HEK293 (cell line): ENCODE measurements around the gene JMJD7.
A peak's percentile ranks its signal among the peaks of the same experiment; 100 is the strongest.

Source experiments
- CTCF ChIA-PET: fragments of 350-600 bp; formaldehyde crosslinking; extraction: SDS; loops from one replicate; lab custom pipeline; 2021; ENCODE audit warnings: antibody characterized with exemption; lab: Yijun Ruan, JAX
- POLR2A ChIA-PET: fragments of 300-600 bp; formaldehyde crosslinking; extraction: SDS; loops from one replicate; lab custom pipeline; 2020; ENCODE audit warnings: antibody characterized with exemption, inconsistent platforms; lab: Yijun Ruan, JAX
- H3K27ac ChIP-seq: fragments of 200-500 bp; sonication (Bioruptor generic); 2 replicates; pipeline ENCODE4 v1.5.1; 2014; ENCODE audit warnings: low read depth, low read length, control low read depth, inconsistent platforms; ENCODE audit errors: extremely low read depth
- H3K36me3 ChIP-seq, 2 experiments: fragments of 200-500 bp in 1 of 2; sonication (Bioruptor generic) in 1 of 2; 1 replicate in 1 of 2; 2 replicates in 1 of 2; pipeline ENCODE4 v1.5.1; 2014 to 2017; ENCODE audit warnings: inconsistent platforms in 2 of 2, low read length in 2 of 2; ENCODE audit not compliant: control insufficient read depth in 2 of 2, insufficient read depth in 1 of 2
- H3K4me1 ChIP-seq: fragments of 200-500 bp; sonication (Bioruptor generic); 2 replicates; pipeline ENCODE4 v1.5.1; 2014; ENCODE audit warnings: mild to moderate bottlenecking, low read length, inconsistent platforms; ENCODE audit not compliant: control insufficient read depth, insufficient read depth
- H3K4me3 ChIP-seq: 2 replicates; pipeline ENCODE4 v1.5.1; 2011; ENCODE audit warnings: low read depth, mild to moderate bottlenecking, control low read depth, low read length, moderate library complexity
- H3K9me3 ChIP-seq: fragments of 200-500 bp; sonication (Bioruptor generic); 2 replicates; pipeline ENCODE4 v1.5.1; 2014; ENCODE audit warnings: low read depth, low read length, inconsistent platforms; ENCODE audit not compliant: control insufficient read depth, insufficient read depth
- EGR2 ChIP-seq: fragments of 450-650 bp; formaldehyde crosslinking; IDR thresholded peaks from 2 replicates; pipeline ENCODE4 v1.5.1; 2016; ENCODE audit warnings: low read depth, missing biosample characterization, missing genetic modification characterization
- HIC1 ChIP-seq: fragments of 450-650 bp; formaldehyde crosslinking; IDR thresholded peaks from 2 replicates; pipeline ENCODE4 v1.5.1; 2016; ENCODE audit warnings: missing biosample characterization, missing genetic modification characterization
- TCF7L2 ChIP-seq: IDR thresholded peaks from 2 replicates; pipeline ENCODE4 v1.6.1; 2011; ENCODE audit warnings: low read depth, mild to moderate bottlenecking, inconsistent platforms, low read length, moderate library complexity, borderline replicate concordance
- WT1 ChIP-seq: fragments of 450-650 bp; formaldehyde crosslinking; IDR thresholded peaks from 2 replicates; pipeline ENCODE4 v1.5.1; 2016; ENCODE audit warnings: missing biosample characterization, missing genetic modification characterization
- ZBTB10 ChIP-seq: fragments of 450-650 bp; formaldehyde crosslinking; IDR thresholded peaks from 2 replicates; pipeline ENCODE4 v1.5.1; 2016; ENCODE audit warnings: missing biosample characterization, missing genetic modification characterization
- ZBTB44 ChIP-seq: fragments of 450-650 bp; IDR thresholded peaks from 2 replicates; pipeline ENCODE4 v1.5.1; 2018; ENCODE audit warnings: missing biosample characterization, mild to moderate bottlenecking, missing genetic modification characterization
- ZEB2 ChIP-seq: fragments of 450-650 bp; formaldehyde crosslinking; IDR thresholded peaks from 2 replicates; pipeline ENCODE4 v1.5.1; 2016; ENCODE audit warnings: missing biosample characterization, missing genetic modification characterization
- ZFHX2 ChIP-seq: fragments of 450-650 bp; formaldehyde crosslinking; conservative IDR thresholded peaks from 2 replicates; pipeline ENCODE4 v1.5.1; 2016; ENCODE audit warnings: missing biosample characterization, missing genetic modification characterization
- ZIC2 ChIP-seq: fragments of 450-650 bp; formaldehyde crosslinking; IDR thresholded peaks from 2 replicates; pipeline ENCODE4 v1.5.1; 2016; ENCODE audit warnings: missing biosample characterization, missing genetic modification characterization
- ZNF10 ChIP-seq: fragments of 450-650 bp; formaldehyde crosslinking; IDR thresholded peaks from 2 replicates; pipeline ENCODE4 v1.5.1; 2017; ENCODE audit warnings: missing biosample characterization, missing genetic modification characterization
- ZNF112 ChIP-seq: fragments of 450-650 bp; formaldehyde crosslinking; IDR thresholded peaks from 2 replicates; pipeline ENCODE4 v1.5.0; 2017; ENCODE audit warnings: missing biosample characterization, missing genetic modification characterization
- ZNF133 ChIP-seq: fragments of 450-650 bp; formaldehyde crosslinking; IDR thresholded peaks from 2 replicates; pipeline ENCODE4 v1.5.1; 2016; ENCODE audit warnings: missing biosample characterization, missing genetic modification characterization
- ZNF202 ChIP-seq: fragments of 450-650 bp; formaldehyde crosslinking; IDR thresholded peaks from 2 replicates; pipeline ENCODE4 v1.5.1; 2016; ENCODE audit warnings: missing biosample characterization, missing genetic modification characterization, borderline replicate concordance
- ZNF248 ChIP-seq: fragments of 450-650 bp; formaldehyde crosslinking; IDR thresholded peaks from 2 replicates; pipeline ENCODE4 v1.5.1; 2017; ENCODE audit warnings: missing biosample characterization, missing genetic modification characterization
- ZNF521 ChIP-seq: fragments of 450-650 bp; formaldehyde crosslinking; IDR thresholded peaks from 2 replicates; pipeline ENCODE4 v1.5.1; 2017; ENCODE audit warnings: missing biosample characterization, mild to moderate bottlenecking, missing genetic modification characterization
- ZNF529 ChIP-seq: fragments of 450-650 bp; formaldehyde crosslinking; IDR thresholded peaks from 2 replicates; pipeline ENCODE4 v1.5.1; 2017; ENCODE audit warnings: missing genetic modification characterization, missing biosample characterization; ENCODE audit not compliant: insufficient replicate concordance
- ZNF645 ChIP-seq: fragments of 450-650 bp; formaldehyde crosslinking; IDR thresholded peaks from 2 replicates; pipeline ENCODE4; 2016; ENCODE audit warnings: missing biosample characterization, missing genetic modification characterization

JMJD7 gene

GRCh38 chr15:41861736-41862356 is 34.0 kb downstream of the JMJD7 start:
- H3K27ac ChIP-seq = no peak overlapping the region
- TF ChIP-seq TCF7L2 = no peak
- no peak for TF ChIP-seq ZBTB10 (tag by site-specific recombination)
- no peak for TF ChIP-seq ZIC2 (tag by site-specific recombination)
- no peak for TF ChIP-seq ZNF248
- TF ChIP-seq ZNF645 (tag by site-specific recombination) = no peak
- TF ChIP-seq ZNF10 (tag by site-specific recombination) = no peak
- TF ChIP-seq ZNF529 = no peak
- TF ChIP-seq WT1 (tag by site-specific recombination) = no peak
- TF ChIP-seq HIC1 (tag by site-specific recombination) = no peak
- no peak for TF ChIP-seq ZNF133 (tag by site-specific recombination)
- no peak for TF ChIP-seq ZBTB44
- no peak for TF ChIP-seq ZNF202 (tag by site-specific recombination)
- no peak for TF ChIP-seq ZNF521 (tag by site-specific recombination)
- TF ChIP-seq, all 188 proteins: peak for 0
- POLR2A ChIA-PET = no interaction called here
- no peaks in the 10 kb centered on the region for H3K9me3 ChIP-seq
- H3K4me3 ChIP-seq = no peak overlapping the region
- CTCF ChIA-PET = interaction anchor here (0.6 kb wide), 1 partner anchor 255 kb away, joined by 3 read pairs; no protein-coding TSS in a partner anchor
- no peaks in the 10 kb centered on the region for H3K36me3 ChIP-seq
- peaks cover 2% of the 10 kb centered on the region; the same call in 1 of the 2 replicates for H3K4me1 ChIP-seq

- POLR2A ChIA-PET = no interaction called here
These were observed 34.7 kb downstream of the JMJD7 start for GRCh38 chr15:41862515-41863116.

More at GRCh38 chr15:41862515-41863116, 34.7 kb downstream of the JMJD7 start:
- H3K36me3 ChIP-seq = no peaks in the 10 kb centered on the region
- TF ChIP-seq ZNF112 (tag by site-specific recombination) (no peak), ZFHX2 (tag by site-specific recombination) (peak; percentile 27; the same call in 1 of the 2 replicates), EGR2 (tag by site-specific recombination) (peak; percentile 16; the same call in 1 of the 2 replicates), ZIC2 (tag by site-specific recombination) (peak; percentile 59), ZEB2 (tag by site-specific recombination) (no peak)
- TF ChIP-seq, all 188 proteins: peak for 3
- H3K27ac ChIP-seq = no peak overlapping the region
- peaks cover 2% of the 10 kb centered on the region; the same call in 1 of the 2 replicates for H3K4me1 ChIP-seq
- CTCF ChIA-PET = no interaction called here
- no peaks in the 10 kb centered on the region for H3K9me3 ChIP-seq
- H3K4me3 ChIP-seq = no peak overlapping the region
